HCT116 (cell line): ENCODE data around the gene DYNLT3. TPM values are rescaled to one million over a fixed set of nuclear protein-coding genes. Genes with fewer than 3 reads are reported as not detected.

Source experiments
- ATAC-seq: fragments of 200-7000 bp; cut with Tn5 transposase; 2 replicates; pipeline ENCODE4 v1.9.1; 2020; ENCODE audit warnings: mild to moderate bottlenecking, moderate library complexity
- BruUV-seq: library from RNA; stranded (reverse); fragments of 400-500 nt; replicated peaks from 2 replicates; lab custom pipeline; 2021; lab: Mats Ljungman, UMichigan
- CTCF ChIA-PET: fragments of 300-600 bp; sonication (Branson Sonifier 250); formaldehyde crosslinking; loops from one replicate; lab custom pipeline; 2021; ENCODE audit warnings: antibody characterized with exemption; lab: Charles Lee
- POLR2A ChIA-PET: fragments of 300-600, 350-600 bp; sonication (Branson Sonifier 250); formaldehyde crosslinking; loops from one replicate; lab custom pipeline; 2021; ENCODE audit warnings: antibody characterized with exemption; lab: Charles Lee
- RAD21 ChIA-PET, 2 experiments: fragments of 300-600 bp; sonication (Branson Sonifier 250); formaldehyde crosslinking; loops; one replicate each; lab custom pipeline; 2023; ENCODE audit warnings: low total read pairs in 2 of 2; ENCODE audit not compliant: uncharacterized antibody in 2 of 2, unreplicated experiment in 2 of 2, low non-redundant PET in 1 of 2; lab: Charles Lee
- DNase-seq: peaks from one replicate; pipeline ENCODE4 v3.0.0-alpha.2; 2010; ENCODE audit warnings: low read depth, low spot score
- H2AFZ ChIP-seq: fragments of 200-600 bp; shearing (Covaris generic), sonication (generic); 2 replicates; pipeline ENCODE4 v1.6.1; 2017; ENCODE audit warnings: low read depth, mixed run types, mixed read lengths, antibody characterized with exemption, low read length; ENCODE audit not compliant: poor library complexity, severe bottlenecking
- H3K27ac ChIP-seq: 2 replicates; pipeline ENCODE4 v1.5.1; 2012; ENCODE audit warnings: low read depth, low read length
- H3K27me3 ChIP-seq: fragments of 200-600 bp; sonication (generic); 2 replicates; pipeline ENCODE4 v1.6.1; 2016; ENCODE audit warnings: mixed run types, low read length, mixed read lengths; ENCODE audit not compliant: insufficient read depth
- H3K36me3 ChIP-seq, 2 experiments: fragments of 200-500 bp in 1 of 2; fragments of 200-600 bp in 1 of 2; sonication (Bioruptor generic) in 1 of 2; sonication (generic) in 1 of 2; 2 replicates each; pipeline versions ENCODE4 v1.5.1 to v1.6.1; 2014 to 2016; ENCODE audit warnings: low read length in 2 of 2, inconsistent platforms in 1 of 2, mixed read lengths in 1 of 2, mixed run types in 1 of 2; ENCODE audit not compliant: insufficient read depth in 2 of 2, control insufficient read depth in 1 of 2
- H3K4me1 ChIP-seq, 2 experiments: fragments of 200-600 bp in 1 of 2; sonication (generic) in 1 of 2; 2 replicates each; pipeline versions ENCODE4 v1.5.1 to v1.6.1; 2012 to 2017; ENCODE audit warnings: low read length in 2 of 2, inconsistent platforms in 1 of 2, mild to moderate bottlenecking in 1 of 2, mixed read lengths in 1 of 2, mixed run types in 1 of 2, moderate library complexity in 1 of 2; ENCODE audit not compliant: insufficient read depth in 2 of 2, control insufficient read depth in 1 of 2
- H3K4me2 ChIP-seq: fragments of 200-600 bp; sonication (generic); 2 replicates; pipeline ENCODE4 v1.6.1; 2017; ENCODE audit warnings: mixed run types, low read length, mixed read lengths
- H3K4me3 ChIP-seq, 2 experiments: fragments of 200-600 bp in 1 of 2; sonication (generic) in 1 of 2; replicated peaks in 1 of 2; 2 replicates each; pipeline ENCODE4 v1.5.1; 2011 to 2016; ENCODE audit warnings: low read length in 2 of 2, control low read depth in 1 of 2, low read depth in 1 of 2, mild to moderate bottlenecking in 1 of 2, mixed read lengths in 1 of 2, mixed run types in 1 of 2
- H3K79me2 ChIP-seq: fragments of 200-600 bp; sonication (generic); 2 replicates; pipeline ENCODE4 v1.6.1; 2017; ENCODE audit warnings: mild to moderate bottlenecking, mixed run types, low read length, moderate library complexity, mixed read lengths; ENCODE audit not compliant: insufficient read depth
- H3K9ac ChIP-seq: fragments of 200-600 bp; sonication (generic); 2 replicates; pipeline ENCODE4 v1.6.1; 2016; ENCODE audit warnings: low read length, mixed read lengths
- H3K9me2 ChIP-seq: fragments of 200-600 bp; sonication (generic), shearing (Covaris generic); 2 replicates; pipeline ENCODE4 v1.6.1; 2017; ENCODE audit warnings: mixed run types, mild to moderate bottlenecking, moderate library complexity; ENCODE audit not compliant: insufficient read depth
- H3K9me3 ChIP-seq, 2 experiments: fragments of 200-500 bp in 1 of 2; fragments of 200-600 bp in 1 of 2; sonication (Bioruptor generic) in 1 of 2; sonication (generic) in 1 of 2; 2 replicates each; pipeline ENCODE4 v1.6.1; 2014 to 2017; ENCODE audit warnings: low read length in 2 of 2, mixed read lengths in 2 of 2, inconsistent platforms in 1 of 2, low read depth in 1 of 2, mild to moderate bottlenecking in 1 of 2, mixed run types in 1 of 2, moderate library complexity in 1 of 2; ENCODE audit not compliant: control insufficient read depth in 1 of 2, insufficient read depth in 1 of 2
- H4K20me1 ChIP-seq: fragments of 200-600 bp; sonication (generic), shearing (Covaris generic); 2 replicates; pipeline ENCODE4 v1.6.1; 2017; ENCODE audit warnings: mixed run types, mild to moderate bottlenecking, moderate library complexity; ENCODE audit not compliant: insufficient read depth
- ATF3 ChIP-seq: IDR thresholded peaks from 2 replicates; pipeline ENCODE4 v1.6.1; 2012
- CBX3 ChIP-seq: IDR thresholded peaks from 2 replicates; pipeline ENCODE4 v1.6.1; 2012; ENCODE audit warnings: low read depth
- CEBPB ChIP-seq: IDR thresholded peaks from 2 replicates; pipeline ENCODE4 v1.6.1; 2012; ENCODE audit warnings: low read depth
- CTCF ChIP-seq, 3 experiments: fragments of 200-600 bp in 1 of 3; sonication (generic) in 1 of 3; IDR thresholded peaks in 2 of 3; conservative IDR thresholded peaks in 1 of 3; 2 replicates each; pipeline ENCODE4 v1.5.1; 2012 to 2017; ENCODE audit warnings: low read depth in 2 of 3, low read length in 2 of 3, antibody characterized with exemption in 1 of 3, borderline replicate concordance in 1 of 3, control low read depth in 1 of 3, mild to moderate bottlenecking in 1 of 3, mixed read lengths in 1 of 3, mixed run types in 1 of 3, moderate library complexity in 1 of 3; ENCODE audit not compliant: insufficient read depth in 1 of 3
- ELF1 ChIP-seq: IDR thresholded peaks from 2 replicates; pipeline ENCODE4 v1.6.1; 2012; ENCODE audit warnings: low read depth, borderline replicate concordance
- EZH2 ChIP-seq: fragments of 200-600 bp; sonication (generic); IDR thresholded peaks from 2 replicates; pipeline ENCODE4 v1.6.1; 2017; ENCODE audit warnings: antibody characterized with exemption, mixed run types
- EZH2phosphoT487 ChIP-seq: fragments of 200-600 bp; IDR thresholded peaks from 2 replicates; pipeline ENCODE4 v1.6.1; 2018; ENCODE audit warnings: antibody characterized with exemption, borderline replicate concordance
- MAX ChIP-seq: IDR thresholded peaks from 2 replicates; pipeline ENCODE4 v1.6.1; 2012
- REST ChIP-seq: IDR thresholded peaks from 2 replicates; pipeline ENCODE4 v1.6.1; 2012; ENCODE audit warnings: low read depth
- SIN3A ChIP-seq: IDR thresholded peaks from 2 replicates; pipeline ENCODE4 v1.6.1; 2012; ENCODE audit warnings: low read depth
- SP1 ChIP-seq: IDR thresholded peaks from 2 replicates; pipeline ENCODE4 v1.6.1; 2012; ENCODE audit warnings: low read depth
- YY1 ChIP-seq: IDR thresholded peaks from 2 replicates; pipeline ENCODE4 v1.6.1; 2011; ENCODE audit warnings: low read length, low read depth, moderate library complexity, mild to moderate bottlenecking; ENCODE audit not compliant: insufficient replicate concordance; ENCODE audit errors: extremely low read depth
- ZBTB33 ChIP-seq: IDR thresholded peaks from 2 replicates; pipeline ENCODE4 v1.6.1; 2011; ENCODE audit warnings: mild to moderate bottlenecking, low read length, moderate library complexity; ENCODE audit not compliant: insufficient replicate concordance; ENCODE audit errors: extremely low read depth
- ZFX ChIP-seq: fragments of 450-650 bp; IDR thresholded peaks from 2 replicates; pipeline ENCODE4 v1.6.1; 2017
- ZNF274 ChIP-seq: fragments of 200-500 bp; sonication (Bioruptor generic); IDR thresholded peaks from 2 replicates; pipeline ENCODE4 v1.6.1; 2014; ENCODE audit warnings: mild to moderate bottlenecking, low read depth, low read length, inconsistent platforms
- intact Hi-C: fragments of 100-400 bp; cut with micrococcal nuclease; formaldehyde crosslinking; loops from 2 replicates; pipeline ENCODE4 v1.10.0; 2022
- total RNA-seq: library from RNA; stranded (reverse); gene quantifications from one replicate; pipeline ENCODE4 v1.2.1, GENCODE V29; 2021; ENCODE audit not compliant: unreplicated experiment

Gene DYNLT3
- total RNA-seq, 1 experiment from 2014 or later = 20.9 TPM

- Histone ChIP-seq H3K27ac (no peak overlapping the region), H3K9ac (no peak overlapping the region), H4K20me1 (no peaks in the 10 kb centered on the region), H2AFZ (no peak overlapping the region), H3K4me3 (no peak overlapping the region), H3K4me1 (no peaks in the 10 kb centered on the region), H3K9me3 (no peaks in the 10 kb centered on the region)
- RAD21 ChIA-PET = no interaction called here
- POLR2A ChIA-PET = no interaction called here
- BruUV-seq = no TSS peak
- TF ChIP-seq EZH2phosphoT487 (no peak), SP1 (no peak), YY1 (no peak), CEBPB (no peak), MAX (no peak), ATF3 (no peak), ELF1 (no peak), CTCF (IDR thresholded peaks at IDR 0.05 in 2 of 3, conservative IDR thresholded peaks at IDR 0.05 in 1 of 3; ENCODE audit: borderline replicate concordance in 1 of 3, insufficient read depth in 1 of 3, low read depth in 2 of 3, low read length in 2 of 3) (no peak), REST (no peak), EZH2 (no peak), ZFX (no peak), CBX3 (no peak), ZBTB33 (no peak), SIN3A (no peak), ZNF274 (no peak)
- TF ChIP-seq, all 23 proteins: peak for 0
- CTCF ChIA-PET = no interaction called here
- Histone ChIP-seq H3K4me2 (no peak overlapping the region), H3K27me3 (no peaks in the 10 kb centered on the region), H3K9me2 (no peaks in the 10 kb centered on the region), H3K36me3 (no peaks in the 10 kb centered on the region), H3K79me2 (no peaks in the 10 kb centered on the region)
- no peak for DNase-seq
- intact Hi-C loops = no loop called here
- ATAC-seq = no peak
Observed at GRCh38 chrX:37895795-37896510, 48.6 kb upstream of the DYNLT3 start.
